Retinal pigment epithelial cell (primary cell): ENCODE data around the gene ANKS6.

Experiments
- DNase-seq: peaks from one replicate; pipeline ENCODE4 v3.0.0-alpha.2; 2010; ENCODE audit warnings: low read depth
- H3K4me3 ChIP-seq: 2 replicates; pipeline ENCODE4 v1.5.1; 2011; ENCODE audit warnings: mild to moderate bottlenecking, low read length, control low read depth, moderate library complexity
- TF ChIP-seq, protein P1 (sequence below): conservative IDR thresholded peaks from 2 replicates; pipeline ENCODE4 v1.5.1; 2011; ENCODE audit warnings: low read depth, low read length, control low read depth, inconsistent platforms

Gene ANKS6

DNA sequence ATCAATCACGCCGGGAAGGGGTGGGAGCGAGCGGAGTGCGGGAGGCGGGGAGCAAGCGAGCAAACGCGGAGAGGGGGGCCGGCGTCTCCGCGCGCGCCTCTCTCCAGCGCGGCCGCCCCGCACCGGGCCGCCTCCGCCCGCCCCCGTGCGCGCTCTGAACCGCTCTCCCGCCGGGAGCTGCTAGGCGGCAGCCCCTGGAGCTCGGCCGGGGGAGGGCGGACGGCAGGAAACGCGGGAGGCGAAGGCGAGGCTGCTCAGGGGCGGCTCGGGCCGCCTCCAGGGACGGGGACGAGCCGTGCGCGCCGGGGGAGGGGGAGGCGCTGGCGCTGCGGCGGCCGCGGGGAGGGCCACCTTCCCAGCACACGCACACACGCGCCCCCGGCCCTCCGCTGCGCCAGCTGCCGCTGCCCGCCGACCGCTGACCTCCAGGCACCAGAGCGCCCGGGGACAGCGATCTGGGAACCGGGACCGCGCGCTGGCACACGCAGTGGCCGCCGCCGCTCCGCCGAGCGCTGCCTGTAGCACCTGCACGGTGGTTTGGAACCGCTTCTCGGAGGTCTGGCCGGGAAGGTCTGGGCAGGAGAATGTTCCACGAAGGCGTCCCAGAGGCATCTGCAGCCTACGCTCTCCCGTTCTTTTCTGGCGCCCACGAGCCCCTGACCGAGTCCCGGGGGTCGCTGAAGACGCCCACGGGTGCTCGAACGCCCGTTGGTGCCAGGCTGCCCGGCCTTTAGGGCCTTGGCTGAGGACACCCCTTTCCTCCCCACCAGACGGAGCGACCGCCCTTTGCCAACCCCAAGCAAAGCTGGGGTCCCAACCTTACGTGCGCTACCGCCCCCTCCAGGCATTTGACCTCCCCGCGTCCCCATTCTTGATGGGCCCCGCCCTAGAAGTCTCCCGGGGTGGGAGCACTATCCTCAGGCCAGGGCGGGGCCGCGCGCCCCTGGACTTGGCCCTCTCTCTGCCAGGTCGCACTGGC, 87.1 kb downstream of the ANKS6 start, which contains the start of gene GABBR2:
Gene GABBR2, minus strand, starts transcription at position 3 of the 979 bp plus-strand sequence. CDS start 198 bp downstream, outside the sequence.
- H3K4me3 ChIP-seq, result peak within 1 kb of the TSS; percentile 8
- TF ChIP-seq, protein P1, sequence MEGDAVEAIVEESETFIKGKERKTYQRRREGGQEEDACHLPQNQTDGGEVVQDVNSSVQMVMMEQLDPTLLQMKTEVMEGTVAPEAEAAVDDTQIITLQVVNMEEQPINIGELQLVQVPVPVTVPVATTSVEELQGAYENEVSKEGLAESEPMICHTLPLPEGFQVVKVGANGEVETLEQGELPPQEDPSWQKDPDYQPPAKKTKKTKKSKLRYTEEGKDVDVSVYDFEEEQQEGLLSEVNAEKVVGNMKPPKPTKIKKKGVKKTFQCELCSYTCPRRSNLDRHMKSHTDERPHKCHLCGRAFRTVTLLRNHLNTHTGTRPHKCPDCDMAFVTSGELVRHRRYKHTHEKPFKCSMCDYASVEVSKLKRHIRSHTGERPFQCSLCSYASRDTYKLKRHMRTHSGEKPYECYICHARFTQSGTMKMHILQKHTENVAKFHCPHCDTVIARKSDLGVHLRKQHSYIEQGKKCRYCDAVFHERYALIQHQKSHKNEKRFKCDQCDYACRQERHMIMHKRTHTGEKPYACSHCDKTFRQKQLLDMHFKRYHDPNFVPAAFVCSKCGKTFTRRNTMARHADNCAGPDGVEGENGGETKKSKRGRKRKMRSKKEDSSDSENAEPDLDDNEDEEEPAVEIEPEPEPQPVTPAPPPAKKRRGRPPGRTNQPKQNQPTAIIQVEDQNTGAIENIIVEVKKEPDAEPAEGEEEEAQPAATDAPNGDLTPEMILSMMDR, result no peak
- no peak for DNase-seq

DNA sequence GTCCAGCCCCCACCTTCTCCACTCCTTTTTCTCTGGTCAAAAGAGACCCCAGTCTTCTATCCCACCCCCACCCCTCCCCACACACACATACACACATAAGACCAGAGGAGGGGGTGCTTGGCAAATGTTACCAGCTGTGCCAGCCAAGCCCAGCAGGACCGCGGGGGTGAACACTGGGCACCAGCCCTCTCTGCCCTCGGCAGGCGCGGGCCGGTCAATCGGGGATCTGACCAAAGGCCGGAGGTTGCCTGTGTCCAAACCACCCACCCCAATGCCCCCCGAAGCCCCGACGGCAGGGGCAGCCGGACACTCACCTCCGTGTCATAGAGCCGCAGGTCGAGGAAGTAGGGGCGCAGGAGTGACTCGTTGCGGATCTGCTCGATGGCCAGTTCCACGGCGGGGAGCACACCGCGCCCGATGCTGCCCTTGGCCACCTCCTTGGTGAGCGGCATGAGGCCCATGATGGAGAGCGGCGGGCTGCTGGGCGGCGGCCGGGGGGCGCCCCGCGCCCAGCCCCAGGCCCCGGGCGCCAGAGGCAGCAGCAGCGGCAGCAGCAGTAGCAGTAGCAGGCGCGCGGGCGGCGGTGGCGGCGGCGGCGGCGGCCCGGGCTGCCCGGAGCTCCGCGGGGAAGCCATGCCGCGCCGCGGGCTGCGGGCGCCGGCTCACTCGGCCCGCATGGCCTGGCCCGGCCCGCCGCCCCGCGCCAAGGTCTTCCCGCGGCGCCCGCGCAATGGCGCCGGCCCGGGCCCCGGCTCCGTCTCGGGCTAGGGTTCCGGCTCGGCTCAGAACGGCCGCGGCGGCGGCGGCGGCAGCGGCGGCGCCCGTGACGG, 88.0 kb downstream of the ANKS6 start:
- TF ChIP-seq, protein P1, result no peak
- no peak for DNase-seq
- H3K4me3 ChIP-seq, result no peak overlapping the region

DNA sequence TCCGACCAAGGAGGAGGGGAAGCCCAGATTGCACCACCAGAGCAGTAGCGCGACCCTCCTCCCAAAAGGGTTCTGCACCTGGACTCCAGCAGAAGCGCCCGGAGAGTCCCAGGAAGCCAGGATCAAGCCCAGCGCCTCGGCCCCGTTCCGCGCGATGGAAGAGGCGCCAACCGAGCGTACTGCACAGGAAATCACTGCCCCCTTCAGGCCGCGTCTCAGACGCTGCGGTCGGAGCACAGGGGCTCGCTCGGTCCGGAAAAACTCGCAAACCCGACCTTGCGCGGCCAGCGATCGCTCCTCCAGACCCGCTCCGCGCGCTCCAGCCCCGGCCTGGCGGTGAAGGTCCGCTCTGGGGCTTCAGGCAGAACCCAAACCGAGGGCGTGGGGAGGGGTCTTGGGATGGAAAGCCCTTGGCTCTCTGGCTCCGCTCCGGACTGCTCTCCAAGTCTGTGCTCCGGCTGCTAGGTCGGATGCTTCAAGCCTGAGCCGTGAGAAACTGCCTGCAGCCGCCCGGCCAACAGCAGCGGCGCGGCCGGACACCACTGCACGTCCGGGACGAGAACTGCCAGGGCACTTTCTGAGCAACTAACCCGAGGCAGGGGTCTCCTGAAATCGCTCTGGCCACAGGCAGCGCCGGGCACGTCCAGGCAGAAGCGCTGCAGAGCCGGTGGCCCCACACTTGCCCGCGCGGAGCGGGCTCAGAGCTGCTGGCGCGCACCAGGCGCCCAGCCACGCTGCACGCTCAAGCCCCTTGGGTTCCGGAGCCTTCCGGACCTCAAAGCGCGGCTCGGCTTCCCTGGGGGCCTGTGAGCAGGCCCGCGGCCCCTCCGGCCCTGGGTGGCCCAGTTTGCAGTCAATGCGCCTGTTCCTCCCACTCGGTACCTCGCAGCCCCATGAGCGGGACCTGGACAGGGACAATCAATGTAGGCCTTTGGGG, 88.9 kb downstream of the ANKS6 start:
- peak; percentile 27 for DNase-seq
- H3K4me3 ChIP-seq, result peak overlapping the region; percentile 21
- TF ChIP-seq, protein P1, result peak; percentile 71

DNA sequence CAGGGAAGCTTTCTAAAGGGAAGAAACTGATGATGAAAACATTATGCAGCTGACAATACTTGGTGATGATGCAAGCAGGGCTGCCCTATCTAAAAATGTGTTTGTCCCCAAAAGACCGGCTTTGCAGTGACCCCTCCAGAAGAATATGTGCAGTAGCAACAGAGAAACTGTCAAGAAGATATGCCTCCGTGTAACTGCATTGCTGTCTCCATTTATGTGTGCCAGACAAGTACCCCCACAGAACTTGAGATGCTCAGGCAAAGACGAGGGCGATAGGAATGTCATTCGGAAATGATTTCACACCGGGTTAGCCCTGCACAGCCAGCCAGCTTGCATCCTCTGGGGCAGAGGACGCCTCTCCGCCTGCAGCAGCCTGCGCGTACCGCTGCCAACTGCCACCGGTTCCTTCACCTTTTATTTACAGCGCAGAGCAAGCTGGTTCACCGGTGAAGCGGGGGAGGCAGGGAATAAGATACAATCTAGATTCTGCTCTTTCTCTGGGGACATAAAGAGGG, 89.6 kb downstream of the ANKS6 start:
- TF ChIP-seq, protein P1, result no peak
- H3K4me3 ChIP-seq, result peak overlapping the region; percentile 6
- no peak for DNase-seq

DNA sequence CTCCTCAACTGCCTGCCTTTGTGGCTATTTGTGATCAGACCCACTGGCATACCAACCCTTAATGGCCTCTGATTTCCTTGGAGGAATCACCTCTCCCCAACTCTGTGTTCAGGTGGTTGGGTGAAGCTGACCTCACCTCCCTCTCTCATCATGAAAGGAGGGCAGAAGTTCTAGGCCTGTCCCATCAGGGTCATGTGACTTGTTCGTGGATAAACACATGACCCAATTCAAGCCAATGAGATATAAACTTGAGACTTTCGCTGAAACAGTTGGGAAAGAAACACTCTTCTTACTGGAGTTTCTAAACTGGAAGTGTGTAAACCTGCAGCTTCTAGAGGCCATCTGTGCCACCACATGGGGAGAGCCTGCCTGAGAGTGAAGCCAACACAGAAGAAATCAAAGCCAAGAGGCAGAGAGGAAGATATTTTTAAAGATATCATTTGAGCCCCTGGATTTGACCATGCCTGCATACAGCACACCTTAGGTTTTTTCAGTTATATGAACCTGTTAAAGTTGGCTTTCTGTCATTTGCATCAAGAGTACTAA, 93.4 kb downstream of the ANKS6 start:
- TF ChIP-seq, protein P1, result no peak
- no peak for DNase-seq
- no peak overlapping the region for H3K4me3 ChIP-seq

DNA sequence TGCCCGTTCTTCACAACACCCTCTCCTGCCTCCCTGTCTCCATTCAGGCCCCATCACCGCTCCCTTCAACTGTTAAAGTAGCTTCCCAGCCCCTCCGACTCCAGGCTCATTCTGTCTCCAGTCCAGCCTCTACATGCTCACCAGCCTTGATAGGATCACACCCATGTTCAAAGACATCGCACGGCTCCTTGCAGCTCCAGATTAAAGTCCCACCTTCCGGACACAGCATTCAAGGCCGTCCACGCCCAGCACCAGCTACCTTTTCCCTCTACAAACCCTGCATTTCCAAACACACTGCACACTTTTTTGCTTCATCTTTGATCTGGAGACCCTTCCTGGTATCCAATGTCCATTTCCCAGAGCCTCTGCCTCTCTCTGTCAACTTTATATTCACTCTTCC, 94.0 kb downstream of the ANKS6 start:
- H3K4me3 ChIP-seq, result no peak overlapping the region
- DNase-seq, result no peak
- TF ChIP-seq, protein P1, result no peak
